Pons (tissue), 1 donor: Measurements from ENCODE around the gene GAD2.
"Not testable (repeated sequence)": the region's sequence is repeated elsewhere in the genome, so short reads cannot be mapped to it uniquely, and the experiment has no call there.

ENCODE experiments used
- DNase-seq: peaks from one replicate; pipeline ENCODE4 v3.0.0-alpha.2; 2016; ENCODE audit warnings: low spot score

The GAD2 gene

DNA sequence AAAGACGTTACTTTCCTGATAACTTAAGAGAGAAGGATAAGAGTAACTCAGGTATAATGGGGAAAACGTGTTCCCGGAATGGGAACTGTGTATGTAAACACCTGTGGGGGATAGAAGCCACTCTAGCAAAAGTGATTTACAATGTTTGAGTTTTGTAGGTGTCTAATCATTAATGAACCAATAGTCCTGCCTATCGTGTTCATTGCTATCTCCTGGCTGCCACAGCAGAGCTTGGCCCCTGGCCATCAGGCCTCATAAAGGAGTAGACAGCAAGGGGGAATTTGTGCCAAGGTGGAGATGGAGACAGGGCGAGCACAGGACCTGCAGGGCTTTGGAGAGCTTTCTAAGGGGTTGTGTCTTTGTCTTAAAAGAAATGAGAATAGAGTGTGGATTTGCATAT, 102.1 kb downstream of the GAD2 start:
- DNase-seq = no peak

GRCh38 chr10:26323219-26323618, 106.6 kb downstream of the GAD2 start:
- DNase-seq = no peak

DNA sequence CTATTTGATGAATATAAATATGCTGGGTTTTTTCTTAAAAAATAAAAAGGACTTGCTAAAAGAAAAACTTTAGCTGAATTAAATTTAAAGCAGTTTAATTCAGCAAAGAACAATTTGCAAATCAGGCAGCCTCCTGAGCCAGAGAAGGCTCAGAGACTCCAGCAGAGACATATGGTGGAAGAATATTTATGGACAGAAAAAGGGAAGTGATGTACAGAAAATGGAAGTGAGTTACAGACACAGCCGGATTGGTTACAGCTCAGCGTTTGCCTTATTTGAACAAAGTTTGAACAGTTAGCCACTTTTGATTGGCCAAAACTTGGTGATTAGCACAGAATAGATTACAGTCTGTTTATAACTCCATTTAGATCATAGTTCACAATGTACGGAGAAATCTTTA, 110.3 kb downstream of the GAD2 start:
- no peak for DNase-seq

DNA sequence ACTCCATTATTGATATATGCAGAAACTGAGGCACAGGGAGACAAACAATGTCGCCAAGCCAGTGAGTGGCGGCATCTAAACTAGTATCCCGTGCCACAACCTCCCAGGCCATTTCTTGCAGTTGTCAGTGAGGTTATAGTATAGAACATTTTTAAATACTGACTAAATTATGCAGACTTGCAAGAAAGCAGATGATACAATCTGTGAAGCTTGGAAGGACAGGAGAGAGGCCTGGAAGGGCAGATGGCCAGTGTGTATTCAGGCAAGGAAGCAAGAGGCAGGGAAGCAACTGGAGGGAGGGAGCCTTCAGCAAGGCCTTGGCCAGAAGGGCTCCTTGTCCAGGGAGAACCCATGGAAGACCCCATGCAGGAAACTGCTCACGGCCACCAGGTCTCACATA, 111.2 kb downstream of the GAD2 start:
- DNase-seq = no peak

GRCh38 chr10:26331371-26331770, 114.8 kb downstream of the GAD2 start:
- DNase-seq = no peak

- DNase-seq = no peak
Observed at GRCh38 chr10:26334232-26334931, 117.8 kb downstream of the GAD2 start.

DNA sequence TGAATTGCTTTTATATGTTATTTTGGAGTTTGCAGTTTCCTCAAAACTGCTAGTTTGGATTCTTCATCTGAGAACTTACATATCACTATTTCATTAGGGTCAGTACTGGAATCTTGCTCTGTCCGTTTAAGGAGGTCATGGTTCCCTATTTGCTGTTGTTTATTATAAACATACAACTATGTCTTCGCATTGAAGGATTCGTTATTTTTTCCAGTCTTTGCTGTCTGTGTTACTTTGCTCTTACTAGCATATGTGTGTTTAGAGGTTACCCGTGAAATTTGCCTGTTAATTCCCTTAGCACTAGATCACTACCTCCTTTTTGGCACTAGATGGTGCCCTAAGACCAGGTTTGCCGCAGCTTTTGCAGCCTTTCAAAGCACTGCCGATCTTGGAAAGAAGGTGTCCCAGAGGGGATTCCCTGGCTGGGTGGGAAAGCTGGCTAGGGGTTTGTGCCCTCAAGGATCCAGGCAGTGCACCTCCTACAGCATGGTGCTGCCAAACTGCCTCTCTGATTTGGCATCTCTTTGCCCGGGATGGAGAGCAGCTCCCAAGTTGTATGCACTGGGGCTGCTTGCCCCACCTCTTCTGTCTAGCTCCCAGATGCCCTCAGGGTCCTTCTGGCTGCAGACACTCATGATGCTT, 118.5 kb downstream of the GAD2 start:
- peak; percentile 52 for DNase-seq

- DNase-seq = no peak
Observed at GRCh38 chr10:26335574-26336093, 119.1 kb downstream of the GAD2 start.

GRCh38 chr10:26336979-26337378, 120.4 kb downstream of the GAD2 start:
- DNase-seq = peak; percentile 11

DNA sequence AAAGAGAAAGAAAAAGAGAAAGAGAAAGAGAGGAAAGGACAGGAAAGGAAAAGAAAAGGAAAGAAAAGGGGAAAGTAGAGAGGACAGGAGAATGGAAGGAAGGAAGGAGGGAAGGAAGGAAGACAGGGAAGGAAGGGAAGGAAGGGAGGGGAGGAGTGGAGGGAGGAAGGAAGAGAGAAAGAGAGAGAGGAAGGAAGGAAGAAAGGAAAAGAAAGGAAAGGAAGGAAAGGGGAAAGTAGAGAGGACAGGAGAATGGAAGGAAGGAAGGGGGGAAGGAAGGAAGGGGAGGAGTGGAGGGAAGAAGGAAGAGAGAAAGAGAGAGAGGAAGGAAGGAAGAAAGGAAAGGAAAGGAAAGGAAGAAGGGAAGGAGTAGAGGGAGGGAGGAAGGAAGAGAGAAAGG, 125.1 kb downstream of the GAD2 start:
- no peak for DNase-seq

DNA sequence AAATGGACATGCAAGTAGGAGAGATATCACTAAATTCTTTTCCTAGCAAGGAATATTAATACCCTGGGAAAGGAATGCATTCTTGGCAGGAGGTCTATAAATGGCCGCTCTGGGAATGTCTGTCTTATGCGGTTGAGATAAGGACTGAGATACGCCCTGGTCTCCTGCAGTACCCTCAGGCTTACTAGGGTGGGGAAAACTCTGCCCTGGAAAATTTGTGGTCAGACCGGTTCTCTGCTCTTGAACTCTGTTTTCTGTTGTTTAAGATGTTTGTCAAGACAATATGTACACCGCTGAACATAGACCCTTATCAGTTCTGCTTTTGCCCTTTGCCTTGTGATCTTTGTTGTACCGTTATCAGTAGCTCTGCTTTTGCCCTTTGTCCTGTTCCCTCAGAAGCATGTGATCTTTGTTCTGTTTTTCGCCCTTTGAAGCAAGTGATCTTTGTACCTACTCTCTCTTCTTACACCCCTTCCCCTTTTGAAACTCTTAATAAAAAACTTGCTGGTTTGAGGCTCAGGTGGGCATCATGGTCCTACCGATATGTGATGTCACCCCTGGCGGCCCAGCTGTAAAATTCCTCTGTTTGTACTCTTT, 132.3 kb downstream of the GAD2 start:
- DNase-seq = not testable (repeated sequence)
